ENCODE data around the gene ANKFN1. TPM values are rescaled to one million over a fixed set of nuclear protein-coding genes. Genes with fewer than 3 reads are reported as not detected.
"Not testable (repeated sequence)": the region's sequence is repeated elsewhere in the genome, so short reads cannot be mapped to it uniquely, and the experiment has no call there.

The ANKFN1 gene
- total RNA-seq, 1 experiment from 2014 or later = not detected

DNA sequence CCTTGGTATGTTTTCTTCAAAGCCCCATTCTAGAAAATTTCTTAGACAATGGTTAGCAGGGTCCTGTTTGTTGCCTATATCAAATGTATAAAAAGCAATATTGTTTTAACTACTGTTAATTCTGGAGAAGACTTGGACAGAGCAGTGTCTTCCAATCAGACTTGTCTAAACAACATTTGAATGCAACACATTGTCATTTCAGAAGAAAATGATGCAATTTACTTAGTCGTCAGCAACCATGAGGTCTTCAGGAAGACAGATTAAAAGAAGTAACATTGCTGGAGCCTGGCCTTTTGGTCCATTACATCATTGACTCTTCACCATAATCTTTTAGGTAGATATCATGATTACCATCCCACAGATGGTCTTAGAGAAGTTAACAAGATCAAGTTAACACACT is 94.5 kb downstream of the ANKFN1 start:
- no peak for DNase-seq (ENCODE audit: low spot score)
- in situ Hi-C loops (cut with HindIII; ENCODE audit: low sequenced_read_pairs) = no loop called here

DNA sequence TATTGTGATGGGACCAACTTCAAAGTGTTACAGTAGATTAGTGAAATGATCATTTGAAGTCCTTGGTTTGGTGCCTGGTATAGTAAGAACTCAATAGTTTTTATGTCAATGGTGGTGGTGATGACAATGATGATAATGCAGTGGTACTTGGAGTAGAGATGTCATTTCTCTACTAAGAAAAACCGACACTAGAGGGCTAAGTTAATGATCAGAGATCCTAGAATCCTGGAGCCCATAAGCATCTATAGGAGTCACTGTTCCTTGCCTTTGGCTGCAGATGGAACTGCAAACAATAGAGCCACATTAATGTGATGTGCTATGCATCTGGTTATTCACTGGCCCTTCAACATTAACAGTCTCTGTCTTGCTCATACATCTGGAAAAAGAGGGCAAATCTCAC is 103.8 kb downstream of the ANKFN1 start:
- in situ Hi-C loops (cut with HindIII; ENCODE audit: low sequenced_read_pairs) = no loop called here
- no peak for DNase-seq (ENCODE audit: low spot score)

DNA sequence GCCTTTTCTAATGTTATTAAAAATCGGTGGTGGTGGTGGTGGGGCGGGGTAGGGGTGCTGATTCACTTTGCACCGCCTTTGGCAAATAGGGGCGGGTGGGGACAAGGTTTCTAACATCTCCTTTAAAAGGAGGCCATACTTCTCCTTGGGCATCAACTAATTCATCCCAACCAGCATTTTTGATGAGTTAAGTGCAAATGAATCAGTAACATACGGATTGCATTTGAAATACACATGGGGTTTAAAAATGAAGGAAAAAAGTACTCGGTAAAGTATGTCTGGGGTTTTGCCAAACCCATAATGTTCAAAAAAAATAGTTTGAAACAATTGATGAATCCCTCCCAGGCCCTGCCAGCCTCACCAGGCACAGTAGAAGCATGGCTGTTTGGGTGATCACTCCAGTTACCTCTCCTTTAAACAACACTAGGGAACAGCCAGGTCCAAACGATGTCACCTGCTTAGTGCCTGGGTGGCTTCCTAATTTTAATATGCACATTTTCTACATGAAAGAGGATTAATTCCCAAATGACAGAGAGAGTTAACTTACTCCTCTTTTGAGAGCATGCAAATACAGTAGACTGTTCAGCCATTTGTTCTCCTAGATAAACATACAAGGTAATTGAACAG is 107.2 kb downstream of the ANKFN1 start:
- no peak for DNase-seq (ENCODE audit: low spot score)
- in situ Hi-C loops (cut with HindIII; ENCODE audit: low sequenced_read_pairs) = no loop called here

DNA sequence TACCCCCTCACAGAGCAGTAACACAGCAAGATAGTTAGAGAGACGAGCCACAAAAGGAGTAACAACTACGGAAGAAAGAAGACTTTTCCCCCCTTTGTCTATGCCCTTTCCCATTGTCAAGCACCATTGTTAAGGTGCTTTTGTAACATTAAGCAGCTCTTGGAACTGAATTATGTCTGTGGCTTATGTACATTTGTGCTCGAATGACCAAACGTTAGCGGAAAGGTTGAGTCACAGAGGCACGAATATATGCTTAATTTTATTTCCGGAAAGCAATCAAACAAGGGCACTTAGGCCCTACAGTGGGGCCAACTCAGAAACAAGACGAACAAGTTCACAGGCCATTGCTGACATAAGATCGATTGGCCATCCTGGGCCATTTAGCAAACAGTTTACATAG is 109.5 kb downstream of the ANKFN1 start:
- DNase-seq (ENCODE audit: low spot score) = no peak
- in situ Hi-C loops (cut with HindIII; ENCODE audit: low sequenced_read_pairs) = no loop called here

DNA sequence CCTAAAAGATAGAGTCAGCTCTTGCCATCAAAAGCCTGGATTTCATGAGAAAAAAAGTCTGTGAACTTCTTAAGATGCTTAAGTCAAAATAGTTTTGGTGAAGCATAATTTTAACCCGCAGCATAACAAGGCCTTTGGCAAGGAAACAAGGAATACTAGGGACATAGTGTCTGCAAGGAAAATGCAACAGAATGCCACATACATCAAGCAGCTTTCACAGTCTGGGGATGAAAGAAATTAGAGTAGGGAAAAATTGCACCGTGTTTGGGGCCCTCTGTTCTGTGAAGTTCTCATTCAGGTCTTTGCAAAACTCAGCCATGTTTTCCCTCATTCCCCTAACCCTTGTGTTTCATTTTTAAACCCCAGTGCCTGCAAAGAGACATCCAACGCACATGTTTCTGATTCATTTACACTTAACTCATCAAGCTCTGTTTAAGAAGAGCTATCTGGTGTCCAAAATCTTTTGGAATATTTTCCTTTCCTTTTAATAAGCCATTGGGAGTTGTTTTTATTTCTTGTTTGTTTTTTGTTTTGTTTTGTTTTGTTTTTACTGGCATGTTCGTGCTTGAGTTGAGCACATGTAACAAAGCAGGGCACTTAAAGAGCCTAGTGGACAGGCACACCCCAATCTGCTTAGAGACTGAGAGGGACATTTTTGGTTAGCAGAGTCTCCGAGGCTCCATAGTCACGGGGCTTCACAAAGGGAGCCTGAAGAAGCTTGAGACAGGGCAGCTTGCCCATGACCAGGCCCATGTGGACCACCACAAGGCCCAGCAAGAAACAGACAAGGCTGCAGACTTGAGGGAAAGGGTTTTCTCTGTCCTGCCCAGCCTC is 116.5 kb downstream of the ANKFN1 start:
- in situ Hi-C loops (cut with HindIII; ENCODE audit: low sequenced_read_pairs) = loop anchor here (5.0 kb wide), 1 partner anchor 57 kb away; no protein-coding TSS in a partner anchor
- no peak for DNase-seq (ENCODE audit: low spot score)

DNA sequence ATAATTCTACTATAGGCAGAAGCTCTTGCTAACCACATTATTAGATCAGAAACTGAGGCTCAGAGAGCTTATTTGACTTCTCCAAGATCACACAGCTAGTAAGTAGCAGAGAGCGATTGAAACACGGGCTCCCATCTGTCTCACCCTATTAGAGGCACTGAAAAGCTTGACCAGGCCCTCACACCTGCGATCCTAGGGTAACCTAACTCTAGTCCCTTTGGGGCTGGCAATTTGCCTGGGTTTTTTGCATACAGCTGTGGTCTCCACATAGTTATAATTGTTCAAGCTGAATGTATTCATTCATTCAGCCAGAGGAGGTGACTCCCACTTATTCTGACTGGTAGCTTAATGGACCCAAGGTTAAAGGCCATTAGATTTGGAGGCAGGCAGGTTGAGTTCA is 121.2 kb downstream of the ANKFN1 start:
- in situ Hi-C loops (cut with HindIII; ENCODE audit: low sequenced_read_pairs) = loop anchor here (5.0 kb wide), 1 partner anchor 62 kb away; no protein-coding TSS in a partner anchor
- no peak for DNase-seq (ENCODE audit: low spot score)

DNA sequence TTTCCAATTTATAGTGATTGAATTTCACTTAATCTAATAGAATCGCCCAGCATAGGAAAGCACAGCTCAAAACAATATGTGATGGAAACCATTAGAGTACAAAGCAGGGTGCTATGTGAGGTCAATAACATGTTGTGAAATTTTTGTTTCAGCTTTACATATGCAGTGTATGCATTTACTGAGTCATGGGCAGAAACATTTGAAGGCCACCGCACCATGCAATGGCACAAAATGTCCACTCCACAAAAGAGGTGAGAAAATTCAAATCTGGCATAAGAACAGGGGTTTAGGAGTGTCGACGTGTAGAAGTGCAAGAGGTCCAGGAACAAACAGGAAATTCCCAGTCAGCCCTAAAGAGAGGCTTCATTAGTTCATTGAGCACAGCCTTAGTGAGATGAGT is 131.2 kb downstream of the ANKFN1 start:
- in situ Hi-C loops (cut with HindIII; ENCODE audit: low sequenced_read_pairs) = no loop called here
- DNase-seq (ENCODE audit: low spot score) = no peak

DNA sequence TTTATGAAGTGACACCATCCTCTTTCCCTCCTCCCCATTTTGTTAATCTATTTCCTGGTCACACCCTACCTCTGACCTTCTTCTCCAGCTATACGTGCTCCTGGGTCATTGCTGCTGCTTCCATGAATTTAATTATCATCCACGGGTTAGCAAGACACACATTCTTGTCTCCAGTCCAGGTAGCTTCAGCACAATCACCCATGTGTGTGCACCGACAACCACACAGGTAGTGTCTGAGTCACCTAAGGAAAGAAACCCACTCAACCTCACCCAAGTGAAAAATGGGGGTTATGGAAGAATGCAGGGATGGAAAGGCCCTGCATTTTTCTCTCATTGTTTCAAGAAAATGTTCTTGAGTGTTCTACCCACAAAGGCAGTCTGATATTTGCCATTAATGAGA is 135.5 kb downstream of the ANKFN1 start:
- in situ Hi-C loops (cut with HindIII; ENCODE audit: low sequenced_read_pairs); DNase-seq (ENCODE audit: low spot score): not testable (repeated sequence)

DNA sequence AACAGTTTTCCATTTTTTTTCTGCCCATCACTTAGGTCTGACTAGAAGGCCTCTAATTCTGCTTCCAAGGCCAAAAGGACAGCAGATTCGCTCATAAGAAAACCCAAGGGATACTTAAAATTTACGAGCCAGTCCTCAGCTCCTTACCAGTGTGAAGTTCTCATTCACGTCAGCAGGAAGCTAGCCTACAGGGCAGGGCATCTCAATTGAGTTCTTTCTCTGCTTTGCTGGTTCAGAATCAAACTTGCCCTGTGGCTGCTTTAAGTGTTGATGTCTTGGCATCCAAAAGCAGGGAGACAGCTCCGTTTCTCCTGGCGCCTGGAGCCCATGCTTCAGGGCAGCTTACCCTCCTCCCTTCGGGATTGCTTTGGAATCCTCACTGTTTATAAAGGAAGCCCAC is 136.0 kb downstream of the ANKFN1 start:
- in situ Hi-C loops (cut with HindIII; ENCODE audit: low sequenced_read_pairs) = no loop called here
- no peak for DNase-seq (ENCODE audit: low spot score)

DNA sequence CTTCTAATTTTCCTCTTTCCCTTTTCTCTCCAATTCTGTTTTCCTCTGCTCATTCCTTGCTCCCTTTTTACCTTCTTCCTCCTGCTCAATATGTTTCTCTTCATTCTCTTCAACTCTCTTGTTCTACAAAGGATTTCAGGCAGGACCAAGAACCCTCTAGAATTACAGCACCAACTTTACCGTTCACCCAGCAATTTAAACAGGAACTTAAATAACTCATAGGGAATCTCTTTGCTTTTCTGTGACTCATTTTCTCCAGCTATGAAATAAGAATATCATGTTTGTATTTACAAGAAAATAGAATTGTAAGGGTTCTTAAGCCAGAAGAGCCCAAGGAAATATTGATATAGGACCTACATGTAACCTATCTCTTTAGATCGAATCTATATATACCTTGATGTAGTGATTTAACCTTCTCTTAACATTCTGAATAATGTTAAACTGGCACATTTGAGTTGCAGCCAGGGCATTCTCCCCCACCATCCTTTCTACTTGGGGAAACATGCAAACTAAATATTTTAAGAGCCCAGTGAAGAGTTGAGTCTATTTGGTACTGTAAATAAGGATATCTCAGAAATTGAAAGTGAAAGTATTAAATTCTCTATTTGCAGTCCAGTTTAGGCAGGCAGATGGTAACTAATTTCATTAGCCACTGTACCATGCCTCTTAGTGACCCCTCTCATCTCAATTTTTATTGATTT is 137.0 kb downstream of the ANKFN1 start:
- DNase-seq (ENCODE audit: low spot score) = no peak
- in situ Hi-C loops (cut with HindIII; ENCODE audit: low sequenced_read_pairs) = no loop called here

DNA sequence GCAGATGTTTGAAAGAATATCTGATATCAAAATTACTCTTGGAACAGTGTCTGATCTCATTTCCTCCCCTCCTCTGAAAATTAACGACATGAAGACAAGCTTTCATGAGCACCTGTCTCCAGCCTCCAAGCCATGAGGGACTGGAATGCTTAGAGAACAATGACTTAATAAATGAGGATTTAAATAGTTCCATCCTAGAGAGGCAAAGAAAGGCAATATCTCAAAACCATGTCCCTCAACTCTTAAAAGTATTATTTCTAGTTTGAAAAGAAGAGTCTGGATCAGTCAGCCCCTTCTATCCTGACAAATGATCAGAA is 137.5 kb downstream of the ANKFN1 start:
- in situ Hi-C loops (cut with HindIII; ENCODE audit: low sequenced_read_pairs) = no loop called here
- DNase-seq (ENCODE audit: low spot score) = no peak

DNA sequence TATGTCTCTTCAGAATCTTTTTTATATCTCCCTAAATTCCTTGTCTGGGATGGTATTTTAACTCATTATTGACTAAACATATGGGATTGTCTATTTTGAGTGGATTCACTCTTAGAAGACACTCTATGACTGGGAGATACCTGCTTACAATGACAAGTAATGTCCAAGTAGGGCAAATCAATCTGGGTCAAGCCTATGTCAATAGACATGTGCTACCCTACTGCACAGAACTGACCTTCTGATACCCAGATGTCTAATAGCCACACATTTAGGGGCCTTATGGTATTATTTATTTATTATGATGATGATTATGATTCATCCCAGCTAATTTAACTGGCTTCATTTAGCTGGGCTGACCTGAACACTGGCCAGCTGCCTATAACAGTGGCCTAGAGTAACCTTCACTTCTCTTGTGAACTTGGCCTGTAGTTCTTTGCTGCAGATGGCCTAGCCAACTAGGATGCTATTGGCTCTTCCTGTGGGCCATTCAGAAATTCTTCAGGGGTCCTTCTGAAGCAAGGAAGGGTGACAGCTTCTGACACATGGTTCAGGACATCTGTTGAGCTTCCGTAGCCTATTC is 138.0 kb downstream of the ANKFN1 start:
- no peak for DNase-seq (ENCODE audit: low spot score)
- in situ Hi-C loops (cut with HindIII; ENCODE audit: low sequenced_read_pairs) = no loop called here

DNA sequence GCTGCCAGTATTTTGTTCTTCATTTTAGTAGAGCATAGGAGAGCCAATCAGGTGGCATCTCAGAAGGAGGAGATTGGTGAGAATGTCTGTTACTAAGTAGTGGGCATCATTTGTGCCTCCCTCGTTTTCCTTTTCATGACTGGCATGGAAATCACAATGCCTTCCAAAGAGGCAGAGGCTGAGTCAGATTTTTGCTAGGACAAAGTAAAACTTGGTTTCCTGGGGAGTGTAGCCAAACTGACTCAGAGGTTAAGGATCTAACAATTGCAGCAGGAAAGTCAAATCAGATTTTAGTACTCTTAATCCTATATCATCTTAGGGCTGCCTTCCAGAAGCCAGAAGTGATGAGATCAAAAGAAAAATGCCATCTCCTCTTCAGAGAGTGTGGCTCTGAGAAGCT is 138.7 kb downstream of the ANKFN1 start:
- in situ Hi-C loops (cut with HindIII; ENCODE audit: low sequenced_read_pairs) = no loop called here
- DNase-seq (ENCODE audit: low spot score) = no peak

DNA sequence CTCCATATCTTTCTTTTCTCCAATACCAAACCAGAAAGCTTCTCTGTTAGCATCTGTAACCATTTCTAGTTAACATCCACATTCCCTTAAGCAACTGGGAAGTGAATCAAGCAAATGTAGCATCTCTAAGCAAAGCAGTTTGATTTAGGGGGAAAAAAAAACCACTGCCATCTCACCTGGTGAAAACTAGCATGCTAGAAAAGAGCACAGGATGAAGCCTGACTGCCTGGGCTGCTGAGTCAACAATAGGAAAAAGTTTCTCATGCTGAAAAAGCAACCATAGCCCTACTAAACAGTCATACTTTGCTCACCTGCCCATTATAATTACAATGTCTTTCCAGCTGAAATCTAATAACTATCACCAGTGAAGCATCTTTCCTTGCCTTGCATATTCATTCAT is 139.3 kb downstream of the ANKFN1 start:
- in situ Hi-C loops (cut with HindIII; ENCODE audit: low sequenced_read_pairs) = no loop called here
- DNase-seq (ENCODE audit: low spot score) = no peak

DNA sequence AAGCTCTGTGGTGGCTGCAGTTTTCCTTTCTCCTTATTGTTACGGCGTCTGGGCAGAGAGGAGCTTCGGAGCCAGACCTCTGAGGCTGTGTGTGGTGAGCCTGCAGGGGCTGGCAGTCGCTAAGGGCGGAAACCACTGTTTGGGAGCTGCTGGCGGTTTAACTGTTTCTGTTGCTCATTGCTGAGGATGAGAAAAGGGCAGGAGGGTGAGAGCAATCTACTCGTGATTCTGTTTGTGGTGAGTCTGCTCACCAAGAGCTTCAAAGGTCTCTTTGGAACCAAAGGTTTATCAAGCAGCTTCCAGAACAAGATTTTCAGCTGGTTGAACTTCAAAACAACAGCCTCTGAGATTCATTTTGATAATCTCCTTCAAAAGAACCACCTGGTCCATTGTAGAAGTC is 143.9 kb downstream of the ANKFN1 start:
- DNase-seq (ENCODE audit: low spot score) = no peak
- in situ Hi-C loops (cut with HindIII; ENCODE audit: low sequenced_read_pairs) = no loop called here

DNA sequence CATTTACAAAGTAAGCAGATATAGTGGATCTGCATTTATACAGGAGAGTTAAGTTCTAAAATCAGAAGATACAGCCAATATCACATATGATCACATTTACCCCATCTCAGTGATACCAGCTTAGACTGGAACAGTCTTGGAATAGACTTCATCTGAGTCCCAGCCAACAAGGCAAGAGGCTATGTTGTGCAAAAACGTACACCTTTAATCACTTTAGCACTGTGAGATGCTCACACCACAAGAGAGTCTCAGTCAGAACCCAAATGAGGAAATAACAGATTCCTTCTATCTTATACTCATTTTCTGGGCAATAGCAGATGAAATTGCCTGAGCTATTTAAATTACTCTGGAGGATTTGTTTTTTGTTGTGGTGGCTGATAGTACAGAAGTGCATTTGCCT is 145.6 kb downstream of the ANKFN1 start:
- no peak for DNase-seq (ENCODE audit: low spot score)
- in situ Hi-C loops (cut with HindIII; ENCODE audit: low sequenced_read_pairs) = no loop called here

DNA sequence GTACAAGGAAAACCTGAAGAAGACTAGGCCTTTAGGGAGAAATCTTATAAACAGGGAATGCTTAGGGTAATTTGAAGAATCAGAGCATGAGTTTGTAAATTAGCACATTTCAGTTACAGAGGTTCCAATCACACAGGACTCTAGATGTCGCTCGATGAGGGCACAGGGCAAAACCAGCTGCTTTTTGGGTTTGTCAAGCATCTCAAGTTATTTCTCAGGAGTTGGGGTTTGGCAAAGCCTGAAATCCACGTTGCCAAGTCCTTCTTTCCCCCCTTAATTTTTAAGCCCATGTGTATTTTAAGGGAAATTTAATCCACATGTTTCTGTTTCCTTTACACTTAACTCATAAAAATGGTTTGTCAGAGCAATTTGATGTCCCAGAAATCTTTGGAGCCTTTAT is 146.9 kb downstream of the ANKFN1 start:
- DNase-seq (ENCODE audit: low spot score) = no peak
- in situ Hi-C loops (cut with HindIII; ENCODE audit: low sequenced_read_pairs) = no loop called here

DNA sequence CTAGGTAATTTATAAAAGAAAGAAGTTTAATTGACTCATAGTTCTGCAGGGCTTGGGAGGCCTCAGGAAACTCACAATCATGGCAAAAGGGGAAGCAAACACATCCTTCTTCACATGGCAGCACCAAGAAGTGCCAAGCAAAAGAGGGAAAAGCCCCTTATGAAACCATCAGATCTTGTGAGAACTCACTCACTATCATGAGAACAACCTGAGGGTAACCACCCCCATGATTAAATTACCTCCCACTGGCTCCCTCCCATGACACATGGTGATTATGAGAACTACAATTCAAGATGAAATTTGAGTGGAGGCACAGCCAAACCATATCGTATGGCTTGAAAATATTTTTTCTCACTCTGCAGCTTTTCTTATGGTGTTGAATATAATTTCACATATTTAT is 151.7 kb downstream of the ANKFN1 start:
- DNase-seq (ENCODE audit: low spot score) = no peak
- in situ Hi-C loops (cut with HindIII; ENCODE audit: low sequenced_read_pairs) = no loop called here

DNA sequence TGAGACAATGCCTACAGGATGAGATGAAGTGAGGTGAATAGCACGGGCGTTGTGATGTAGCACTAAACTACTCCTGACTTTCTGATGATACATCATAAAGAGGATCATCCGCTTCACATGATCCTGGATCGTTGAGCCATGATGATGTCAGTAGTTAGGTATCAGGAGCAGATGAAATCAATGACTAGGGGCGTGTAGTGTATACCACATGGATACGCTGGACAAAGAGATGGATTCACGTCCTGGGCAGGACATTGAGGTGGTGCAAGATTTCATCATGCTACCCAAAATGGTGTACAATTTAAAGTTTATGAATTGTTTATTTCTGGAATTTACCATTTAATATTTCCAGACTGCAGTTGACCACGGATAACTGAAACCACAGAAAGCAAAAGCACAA is 156.6 kb downstream of the ANKFN1 start:
- DNase-seq (ENCODE audit: low spot score) = no peak
- in situ Hi-C loops (cut with HindIII; ENCODE audit: low sequenced_read_pairs) = no loop called here

DNA sequence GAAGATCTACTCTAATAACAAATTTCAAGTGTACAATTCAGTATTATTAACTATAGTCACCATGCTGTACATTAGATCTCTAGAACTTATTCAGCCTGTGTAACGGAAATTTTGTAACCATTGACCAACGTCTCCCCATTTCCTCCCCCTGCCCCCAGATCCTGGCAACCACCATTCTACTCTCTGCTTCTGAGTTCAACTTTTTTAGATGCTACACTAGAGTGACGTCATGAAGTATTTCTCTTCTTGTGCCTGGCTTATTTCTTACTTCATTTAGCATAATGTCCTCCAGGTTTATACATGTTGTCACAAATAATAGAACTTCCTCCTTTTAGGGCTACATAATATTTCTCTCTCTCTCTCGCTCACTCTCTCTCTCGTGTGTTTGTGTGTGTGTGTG is 157.5 kb downstream of the ANKFN1 start:
- no peak for DNase-seq (ENCODE audit: low spot score)
- in situ Hi-C loops (cut with HindIII; ENCODE audit: low sequenced_read_pairs) = no loop called here
